ENCODE measurements around the gene CCDC7.
"Not testable (repeated sequence)": the region's sequence is repeated elsewhere in the genome, so short reads cannot be mapped to it uniquely, and the experiment has no call there.

The CCDC7 gene

GRCh38 chr10:32738958-32739357 lies 293.0 kb downstream of the CCDC7 start:
- no peak for DNase-seq

- DNase-seq, result no peak
Observed at GRCh38 chr10:32744321-32744720, 298.4 kb downstream of the CCDC7 start.

GRCh38 chr10:32746869-32747268 lies 300.9 kb downstream of the CCDC7 start:
- no peak for DNase-seq

GRCh38 chr10:32751582-32751981 lies 305.6 kb downstream of the CCDC7 start:
- DNase-seq, result no peak

- DNase-seq, result not testable (repeated sequence)
Observed at GRCh38 chr10:32754900-32755299, 309.0 kb downstream of the CCDC7 start.

- DNase-seq, result no peak
Observed at GRCh38 chr10:32771217-32771616, 325.3 kb downstream of the CCDC7 start.

GRCh38 chr10:32773105-32773504 lies 327.2 kb downstream of the CCDC7 start:
- no peak for DNase-seq

- DNase-seq, result no peak
Observed at GRCh38 chr10:32786968-32787367, 341.0 kb downstream of the CCDC7 start.

GRCh38 chr10:32787690-32788284 lies 341.8 kb downstream of the CCDC7 start:
- no peak for DNase-seq

GRCh38 chr10:32788359-32788758 lies 342.4 kb downstream of the CCDC7 start:
- no peak for DNase-seq

GRCh38 chr10:32790483-32790882 lies 344.5 kb downstream of the CCDC7 start:
- no peak for DNase-seq

GRCh38 chr10:32793033-32793432 lies 347.1 kb downstream of the CCDC7 start:
- DNase-seq, result no peak

- DNase-seq, result no peak
Observed at GRCh38 chr10:32795598-32796183, 349.8 kb downstream of the CCDC7 start.

- DNase-seq, result not testable (repeated sequence)
Observed at GRCh38 chr10:32797393-32797792, 351.5 kb downstream of the CCDC7 start.

GRCh38 chr10:32846974-32847373 lies 401.0 kb downstream of the CCDC7 start:
- DNase-seq, result no peak

GRCh38 chr10:32851301-32851700 lies 405.4 kb downstream of the CCDC7 start:
- no peak for DNase-seq

- DNase-seq, result no peak
Observed at GRCh38 chr10:32854435-32854834, 408.5 kb downstream of the CCDC7 start.

GRCh38 chr10:32865170-32865569 lies 419.2 kb downstream of the CCDC7 start:
- DNase-seq, result no peak

GRCh38 chr10:32877915-32878314 lies 432.0 kb downstream of the CCDC7 start:
- DNase-seq, result no peak

GRCh38 chr10:32878646-32879045 lies 432.7 kb downstream of the CCDC7 start:
- no peak for DNase-seq

GRCh38 chr10:32882076-32882475 lies 436.1 kb downstream of the CCDC7 start:
- no peak for DNase-seq

GRCh38 chr10:32887481-32887880 lies 441.5 kb downstream of the CCDC7 start:
- DNase-seq, result no peak

GRCh38 chr10:32888161-32888927 lies 442.4 kb downstream of the CCDC7 start:
- no peak for DNase-seq

GRCh38 chr10:32889631-32890212 lies 443.8 kb downstream of the CCDC7 start:
- DNase-seq, result no peak
